K562 (cell line): ENCODE data around the gene HP1BP3. TPM values are rescaled to one million over a fixed set of nuclear protein-coding genes. Genes with fewer than 3 reads are reported as not detected.

Source experiments
- BHLHE40 ChIP-seq: IDR thresholded peaks from 2 replicates; pipeline ENCODE4 v1.6.1; 2011; ENCODE audit warnings: low read length, improper control_type of control experiment
- CBX3 ChIP-seq, 2 experiments: IDR thresholded peaks; 1 replicate in 1 of 2; 2 replicates in 1 of 2; pipeline ENCODE4 v1.6.1; 2012; ENCODE audit warnings: inconsistent platforms in 2 of 2, low read length in 2 of 2, borderline replicate concordance in 1 of 2, control low read depth in 1 of 2
- CTBP1 ChIP-seq: fragments of 450-650 bp; IDR thresholded peaks from 2 replicates; pipeline ENCODE4 v1.6.1; 2016; ENCODE audit warnings: borderline replicate concordance
- DIDO1 ChIP-seq: fragments of 450-650 bp; IDR thresholded peaks from 2 replicates; pipeline ENCODE4 v1.6.1; 2016; ENCODE audit warnings: low read depth, missing biosample characterization, missing genetic modification characterization
- DLX4 ChIP-seq: fragments of 250-450 bp; sonication (Bioruptor Pico); IDR thresholded peaks from 2 replicates; pipeline ENCODE4 v1.6.1; 2021; ENCODE audit warnings: mild to moderate bottlenecking
- FOSL1 ChIP-seq: fragments of 200-800 bp; sonication (Bioruptor generic); conservative IDR thresholded peaks from 2 replicates; pipeline ENCODE4 v1.6.1; 2016; ENCODE audit warnings: missing genetic modification characterization, missing compliant biosample characterization
- GABPB1 ChIP-seq: sonication (generic); formaldehyde crosslinking; IDR thresholded peaks from 2 replicates; pipeline ENCODE4 v1.8.0; 2022; ENCODE audit warnings: mild to moderate bottlenecking, missing genetic modification reagents
- GTF2B ChIP-seq: IDR thresholded peaks from 2 replicates; pipeline ENCODE4 v1.6.1; 2011; ENCODE audit not compliant: insufficient read length; ENCODE audit errors: extremely low read depth
- L3MBTL2 ChIP-seq: fragments of 450-650 bp; IDR thresholded peaks from 2 replicates; pipeline ENCODE4 v1.6.1; 2016; ENCODE audit warnings: mild to moderate bottlenecking, moderate library complexity
- NFYB ChIP-seq: IDR thresholded peaks from 2 replicates; pipeline ENCODE4 v1.6.1; 2011; ENCODE audit warnings: mild to moderate bottlenecking, moderate library complexity; ENCODE audit not compliant: insufficient read length; ENCODE audit errors: extremely low read depth
- NR1H2 ChIP-seq: sonication (generic); formaldehyde crosslinking; IDR thresholded peaks from 2 replicates; pipeline ENCODE4 v1.4.0; 2020; ENCODE audit warnings: mild to moderate bottlenecking, missing genetic modification reagents
- PKNOX1 ChIP-seq: fragments of 450-650 bp; IDR thresholded peaks from 2 replicates; pipeline ENCODE4 v1.6.1; 2016
- STAT6 ChIP-seq: sonication (generic); formaldehyde crosslinking; IDR thresholded peaks from 2 replicates; pipeline ENCODE4 v1.8.1; 2023; ENCODE audit warnings: mild to moderate bottlenecking, missing genetic modification reagents
- TAF7 ChIP-seq: fragments of 450-650 bp; IDR thresholded peaks from 2 replicates; pipeline ENCODE4 v1.6.1; 2016; ENCODE audit warnings: missing genetic modification characterization, missing compliant biosample characterization
- TBL1XR1 ChIP-seq, 2 experiments: IDR thresholded peaks; 2 replicates each; pipeline ENCODE4 v1.6.1; 2012; ENCODE audit warnings: improper control_type of control experiment in 2 of 2, low read length in 2 of 2, mild to moderate bottlenecking in 1 of 2
- ZBTB11 ChIP-seq, 3 experiments: fragments of 200-800 bp in 1 of 3; fragments of 250-450 bp in 1 of 3; fragments of 450-650 bp in 1 of 3; sonication (Bioruptor Pico) in 1 of 3; sonication (Bioruptor generic) in 1 of 3; formaldehyde crosslinking in 1 of 3; IDR thresholded peaks; 2 replicates each; pipeline versions ENCODE4 v1.6.1 to v1.8.0; 2016 to 2022; ENCODE audit warnings: mild to moderate bottlenecking in 2 of 3, missing genetic modification characterization in 2 of 3, missing compliant biosample characterization in 1 of 3, moderate library complexity in 1 of 3
- polyA plus RNA-seq, 8 experiments: library from polyadenylated mRNA; depleted of rRNA in 4 of 8; stranded (reverse) in 5 of 8; unstranded in 3 of 8; fragments of >200 nt; fragmentation: Nextera tagmentation in 2 of 8; fragmentation: Illumina TruSeq in 1 of 8; extraction: Ambion mirVana in 2 of 8; extraction: Trizol in 1 of 8; gene quantifications; 2 replicates each; pipeline versions ENCODE4 v1.2.1 to v1.2.3, GENCODE V29; 2011 to 2014; ENCODE audit warnings: inconsistent platforms in 1 of 8, missing spikeins in 1 of 8
- total RNA-seq, 7 experiments: library from RNA; depleted of rRNA in 6 of 7; stranded (reverse); fragments of >200 nt in 6 of 7; fragmentation: Illumina TruSeq in 2 of 7; extraction: Trizol in 2 of 7; gene quantifications; 2 replicates each; pipeline versions ENCODE4 v1.2.1 to v1.2.3, GENCODE V29; 2011 to 2021; ENCODE audit warnings: low replicate concordance in 1 of 7

HP1BP3 gene
- total and polyA plus RNA-seq, 9 of the 15 experiments (the other 6 are each of a cell fraction or from before 2014, with no cell fraction given): 57.3 to 513 (median 240) TPM

- 0 out of 2 replicates have a peak, but pooled peaks have one; percentile 20 for TF ChIP-seq TAF7 (tag)
- peak; percentile 54 for TF ChIP-seq PKNOX1
- no peak for TF ChIP-seq DLX4 (CRISPR knock-in tag)
- peak; percentile 72 for TF ChIP-seq DIDO1 (tag)
- peak; percentile 94 for TF ChIP-seq L3MBTL2
- peak; percentile 57; the same call in 1 of the 2 replicates for TF ChIP-seq GABPB1 (CRISPR knock-in tag)
- no peak for TF ChIP-seq CBX3 (IDR thresholded peaks at IDR 0.05; ENCODE audit: borderline replicate concordance in 1 of 2, low read length in 2 of 2)
- TF ChIP-seq CTBP1: peak; percentile 88
- no peak for TF ChIP-seq STAT6
- TF ChIP-seq NR1H2 (CRISPR knock-in tag): no peak
- 0 out of 4 replicates have a peak, but pooled peaks of 1 of the 2 experiments have one; percentile 44 for TF ChIP-seq TBL1XR1 (IDR thresholded peaks at IDR 0.05; ENCODE audit: low read length in 2 of 2)
- TF ChIP-seq NFYB: no peak
- peak; percentile 100 for TF ChIP-seq BHLHE40
- TF ChIP-seq GTF2B: no peak
- peak in 1 of 3 experiments; percentile 31; a peak in 1 of 6 replicates for TF ChIP-seq ZBTB11 (CRISPR knock-in tag; IDR thresholded peaks at IDR 0.05)
- TF ChIP-seq FOSL1 (tag): 0 out of 2 replicates have a peak, but pooled peaks have one; percentile 26
Measured at GRCh38 chr1:20696397-20697333, 90.4 kb downstream of the HP1BP3 start (continued).
